Keratinocyte (primary cell): Measurements from ENCODE around the gene FAF1. TPM values are rescaled to one million over a fixed set of nuclear protein-coding genes. Genes with fewer than 3 reads are reported as not detected.

Experiments
- DNase-seq: peaks from one replicate; pipeline ENCODE4 v3.0.0-alpha.2; 2011; ENCODE audit warnings: low read depth, missing footprints, low spot score
- FAIRE-seq: peaks from 2 replicates; lab custom pipeline; 2011; peaks lifted over from hg19 to GRCh38; lab: Jason Lieb, UNC
- H2AFZ ChIP-seq: 2 replicates; pipeline ENCODE4 v1.6.0; 2012; ENCODE audit warnings: low read length, control low read depth, inconsistent platforms; ENCODE audit not compliant: control insufficient read depth
- H3K27ac ChIP-seq: 2 replicates; pipeline ENCODE4 v1.5.1; 2011; ENCODE audit warnings: low read length; ENCODE audit not compliant: control insufficient read depth, insufficient read depth
- H3K27me3 ChIP-seq: 3 replicates; pipeline ENCODE4 v1.6.0; 2011; ENCODE audit warnings: low read length; ENCODE audit not compliant: control insufficient read depth, insufficient read depth; ENCODE audit errors: extremely low read depth
- H3K36me3 ChIP-seq, 2 experiments: 2 replicates in 1 of 2; 3 replicates in 1 of 2; pipeline ENCODE4 v1.5.1; 2011; ENCODE audit warnings: low read length in 2 of 2, mild to moderate bottlenecking in 1 of 2; ENCODE audit not compliant: control insufficient read depth in 2 of 2, insufficient read depth in 2 of 2; ENCODE audit errors: extremely low read depth in 1 of 2
- H3K4me1 ChIP-seq: 3 replicates; pipeline ENCODE4 v1.5.1; 2011; ENCODE audit warnings: low read length; ENCODE audit not compliant: control insufficient read depth, insufficient read depth; ENCODE audit errors: extremely low read depth
- H3K4me2 ChIP-seq: 3 replicates; pipeline ENCODE4 v1.6.0; 2011; ENCODE audit warnings: low read depth, low read length; ENCODE audit not compliant: control insufficient read depth, insufficient read depth; ENCODE audit errors: extremely low read depth
- H3K4me3 ChIP-seq, 3 experiments: fragments of 200-600 bp in 1 of 3; sonication (generic) in 1 of 3; 2 replicates in 2 of 3; 3 replicates in 1 of 3; pipeline ENCODE4 v1.5.1; 2011 to 2016; ENCODE audit warnings: low read length in 3 of 3, mild to moderate bottlenecking in 3 of 3, control low read depth in 2 of 3, inconsistent platforms in 1 of 3, low read depth in 1 of 3, mixed read lengths in 1 of 3, mixed run types in 1 of 3, moderate library complexity in 1 of 3; ENCODE audit not compliant: control insufficient read depth in 2 of 3, insufficient read depth in 2 of 3; ENCODE audit errors: extremely low read depth in 1 of 3
- H3K79me2 ChIP-seq: 2 replicates; pipeline ENCODE4 v1.6.0; 2012; ENCODE audit warnings: low read length; ENCODE audit not compliant: control insufficient read depth, insufficient read depth
- H3K9ac ChIP-seq: 3 replicates; pipeline ENCODE4 v1.6.0; 2011; ENCODE audit warnings: low read length; ENCODE audit not compliant: control insufficient read depth, insufficient read depth; ENCODE audit errors: extremely low read depth
- H3K9me1 ChIP-seq: 3 replicates; pipeline ENCODE4 v1.6.0; 2011; ENCODE audit warnings: low read length; ENCODE audit not compliant: control insufficient read depth, insufficient read depth; ENCODE audit errors: extremely low read depth
- H3K9me3 ChIP-seq: 2 replicates; pipeline ENCODE4 v1.5.1; 2012; ENCODE audit warnings: low read depth, low read length; ENCODE audit not compliant: control insufficient read depth
- H4K20me1 ChIP-seq: 3 replicates; pipeline ENCODE4 v1.6.0; 2011; ENCODE audit warnings: low read length; ENCODE audit not compliant: control insufficient read depth, insufficient read depth; ENCODE audit errors: extremely low read depth
- CTCF ChIP-seq, 3 experiments: IDR thresholded peaks in 1 of 3; conservative IDR thresholded peaks in 1 of 3; optimal IDR thresholded peaks in 1 of 3; 2 replicates in 2 of 3; 3 replicates in 1 of 3; pipeline versions ENCODE3 to v1.5.1; 2011; ENCODE audit warnings: low read length in 3 of 3, mild to moderate bottlenecking in 3 of 3, moderate library complexity in 2 of 3, control low read depth in 1 of 3, inconsistent platforms in 1 of 3; ENCODE audit not compliant: insufficient read depth in 2 of 3; ENCODE audit errors: extremely low read depth in 1 of 3
- EZH2 ChIP-seq: IDR thresholded peaks from one replicate; pipeline ENCODE4 v1.6.1; 2012; ENCODE audit warnings: inconsistent platforms, mild to moderate bottlenecking, low read length, moderate library complexity
- dilution Hi-C: fragments of 300-500 bp; cut with MboI; formaldehyde crosslinking; loops from one replicate; pipeline ENCODE4 v1.7.0; 2020; ENCODE audit warnings: low sequenced_read_pairs; ENCODE audit not compliant: extremely low pct_ligation_motif_present
- polyA plus RNA-seq, 5 experiments: library from polyadenylated mRNA; depleted of rRNA in 3 of 5; stranded (reverse) in 3 of 5; stranded (forward) in 1 of 5; unstranded in 1 of 5; fragments of >200 nt; gene quantifications; 1 replicate in 1 of 5; 2 replicates in 3 of 5; 3 replicates in 1 of 5; pipeline versions ENCODE4 v1.2.1 to v1.2.3, GENCODE V29; 2011 to 2012; ENCODE audit warnings: missing spikeins in 2 of 5, low read depth in 1 of 5, low replicate concordance in 1 of 5

FAF1 gene
- polyA plus RNA-seq, 1 donor (not counting 4 experiments of a cell fraction or from before 2014, with no cell fraction given) = 33.1 TPM

- Histone ChIP-seq H3K9ac (no peak overlapping the region), H3K27me3 (no peaks in the 10 kb centered on the region), H3K4me3 (peak overlapping the region in 1 of 3 experiments; percentile 5), H3K4me2 (peak overlapping the region; percentile 87), H3K36me3 (no peaks in the 10 kb centered on the region), H3K79me2 (no peaks in the 10 kb centered on the region), H3K9me3 (no peaks in the 10 kb centered on the region), H3K27ac (no peak overlapping the region), H2AFZ (peak overlapping the region; percentile 93), H3K9me1 (no peaks in the 10 kb centered on the region), H4K20me1 (no peaks in the 10 kb centered on the region), H3K4me1 (peaks cover 14% of the 10 kb centered on the region)
- dilution Hi-C loops = no loop called here
- no peak for FAIRE-seq
- DNase-seq = no peak
- TF ChIP-seq CTCF (optimal IDR thresholded peaks at IDR 0.05 in 1 of 3, IDR thresholded peaks at IDR 0.05 in 1 of 3, conservative IDR thresholded peaks at IDR 0.05 in 1 of 3; ENCODE audit: extremely low read depth in 1 of 3, insufficient read depth in 2 of 3, low read length in 3 of 3) (no peak), EZH2 (no peak)
Measured at GRCh38 chr1:50978852-50979781, 19.1 kb upstream of the FAF1 start.

- DNase-seq = no peak
Measured at GRCh38 chr1:50978144-50978851, 18.2 kb upstream of the FAF1 start.

More at GRCh38 chr1:50978144-50978851, 18.2 kb upstream of the FAF1 start:
- no peak for FAIRE-seq
- Histone ChIP-seq H3K4me2 (peak overlapping the region; percentile 87), H2AFZ (peak overlapping the region; percentile 93), H3K27ac (no peak overlapping the region), H3K79me2 (no peaks in the 10 kb centered on the region), H3K9ac (peak overlapping the region; percentile 61), H4K20me1 (no peaks in the 10 kb centered on the region), H3K9me1 (no peaks in the 10 kb centered on the region), H3K4me3 (peak overlapping the region; percentile 59 to 81 (median 76)), H3K27me3 (no peaks in the 10 kb centered on the region), H3K9me3 (no peaks in the 10 kb centered on the region), H3K4me1 (peaks cover 14% of the 10 kb centered on the region), H3K36me3 (no peaks in the 10 kb centered on the region)
- no peak for TF ChIP-seq EZH2
- no peak for TF ChIP-seq CTCF (optimal IDR thresholded peaks at IDR 0.05 in 1 of 3, IDR thresholded peaks at IDR 0.05 in 1 of 3, conservative IDR thresholded peaks at IDR 0.05 in 1 of 3; ENCODE audit: extremely low read depth in 1 of 3, insufficient read depth in 2 of 3, low read length in 3 of 3)
- dilution Hi-C loops = no loop called here
